K562 (cell line): ENCODE results near the gene UPK2. TPM values are rescaled to one million over a fixed set of nuclear protein-coding genes. Genes with fewer than 3 reads are reported as not detected.

Source experiments
- ARID1B ChIP-seq: fragments of 450-650 bp; IDR thresholded peaks from 2 replicates; pipeline ENCODE4 v1.6.1; 2016; ENCODE audit warnings: antibody characterized with exemption, mild to moderate bottlenecking, inconsistent platforms
- ARID4B ChIP-seq: sonication (generic); formaldehyde crosslinking; IDR thresholded peaks from 2 replicates; pipeline ENCODE4 v1.8.0; 2022; ENCODE audit warnings: mild to moderate bottlenecking, missing genetic modification reagents
- CREB1 ChIP-seq, 2 experiments: sonication (generic) in 1 of 2; formaldehyde crosslinking in 1 of 2; IDR thresholded peaks; 2 replicates each; pipeline versions ENCODE4 v1.6.1 to v1.8.0; 2012 to 2022; ENCODE audit warnings: inconsistent platforms in 1 of 2, mild to moderate bottlenecking in 1 of 2, missing genetic modification reagents in 1 of 2, moderate library complexity in 1 of 2
- E2F4 ChIP-seq: sonication (generic); formaldehyde crosslinking; IDR thresholded peaks from 2 replicates; pipeline ENCODE4 v1.8.0; 2022; ENCODE audit warnings: mild to moderate bottlenecking, low read depth, missing genetic modification reagents
- MGA ChIP-seq: fragments of 450-650 bp; IDR thresholded peaks from 2 replicates; pipeline ENCODE4 v1.6.1; 2016; ENCODE audit warnings: mild to moderate bottlenecking, moderate library complexity
- PRMT5 ChIP-seq: sonication (generic); formaldehyde crosslinking; IDR thresholded peaks from 2 replicates; pipeline ENCODE4 v1.5.0; 2020; ENCODE audit warnings: missing genetic modification reagents
- XRCC3 ChIP-seq: fragments of 450-650 bp; IDR thresholded peaks from 2 replicates; pipeline ENCODE4 v1.6.1; 2017; ENCODE audit warnings: mild to moderate bottlenecking, moderate library complexity
- ZNF717 ChIP-seq: fragments of 250-450 bp; sonication (Bioruptor Pico); IDR thresholded peaks from 2 replicates; pipeline ENCODE4 v1.5.0; 2021
- ZNF76 ChIP-seq: fragments of 250-450 bp; sonication (Bioruptor Pico); IDR thresholded peaks from 2 replicates; pipeline ENCODE4 v1.4.0; 2020; ENCODE audit warnings: mild to moderate bottlenecking, moderate library complexity, borderline replicate concordance
- polyA plus RNA-seq, 8 experiments: library from polyadenylated mRNA; depleted of rRNA in 4 of 8; stranded (reverse) in 5 of 8; unstranded in 3 of 8; fragments of >200 nt; fragmentation: Nextera tagmentation in 2 of 8; fragmentation: Illumina TruSeq in 1 of 8; extraction: Ambion mirVana in 2 of 8; extraction: Trizol in 1 of 8; gene quantifications; 2 replicates each; pipeline versions ENCODE4 v1.2.1 to v1.2.3, GENCODE V29; 2011 to 2014; ENCODE audit warnings: inconsistent platforms in 1 of 8, missing spikeins in 1 of 8
- total RNA-seq, 7 experiments: library from RNA; depleted of rRNA in 6 of 7; stranded (reverse); fragments of >200 nt in 6 of 7; fragmentation: Illumina TruSeq in 2 of 7; extraction: Trizol in 2 of 7; gene quantifications; 2 replicates each; pipeline versions ENCODE4 v1.2.1 to v1.2.3, GENCODE V29; 2011 to 2021; ENCODE audit warnings: low replicate concordance in 1 of 7

The UPK2 gene
- total and polyA plus RNA-seq, 9 of the 15 experiments (the other 6 are each of a cell fraction or from before 2014, with no cell fraction given): not detected

DNA sequence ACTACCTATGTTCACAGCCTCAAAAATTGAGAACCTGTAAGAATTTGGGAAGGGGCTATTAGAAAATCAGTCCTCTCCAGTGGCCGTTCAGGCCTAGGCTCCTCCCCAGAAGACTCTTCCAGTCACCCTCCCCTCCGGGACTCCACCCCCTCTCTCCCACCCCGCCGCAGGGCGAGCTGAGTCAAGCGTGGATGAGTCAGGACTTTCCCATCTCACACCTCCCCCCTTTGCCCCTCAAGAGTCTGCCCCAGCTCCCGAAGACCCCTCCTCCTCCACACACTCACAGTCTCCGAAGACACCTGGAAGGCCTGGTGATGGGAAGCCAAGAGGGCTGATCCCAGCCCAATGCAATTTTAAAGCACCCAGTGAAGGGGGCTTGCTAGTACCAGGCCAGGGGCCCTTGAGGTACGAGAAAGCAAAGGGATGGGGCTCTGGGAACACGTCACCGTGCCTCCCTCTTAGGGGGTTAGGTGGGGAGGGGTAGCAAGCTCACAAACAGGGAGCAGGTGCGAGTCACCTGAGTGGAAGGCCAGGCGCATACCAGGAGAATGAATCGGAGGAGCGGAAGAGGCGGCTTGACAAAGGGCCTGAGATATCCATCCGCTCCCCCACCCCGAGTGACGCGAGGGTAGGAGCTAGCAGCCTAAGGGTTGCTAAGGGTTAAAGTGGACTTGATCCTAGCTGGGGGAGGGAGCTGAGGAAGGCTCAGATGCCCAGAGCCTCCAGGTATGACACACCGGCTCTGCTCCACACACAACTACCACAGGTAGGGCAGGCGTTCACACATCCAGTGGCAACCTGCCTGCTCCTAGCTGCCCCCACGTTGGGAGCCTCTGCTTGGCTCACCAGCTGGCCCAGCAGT is 44.0 kb upstream of the UPK2 start (continued):
- no peak; the same call in 1 of the 2 replicates for TF ChIP-seq MGA
- TF ChIP-seq ARID4B (CRISPR knock-in tag): peak; percentile 36; the same call in 1 of the 2 replicates
- no peak for TF ChIP-seq ZNF717 (CRISPR knock-in tag)
- TF ChIP-seq CREB1 (IDR thresholded peaks at IDR 0.05): peak; percentile 51; the same call in 1 of the 2 replicates
- TF ChIP-seq CREB1 (CRISPR knock-in tag; IDR thresholded peaks at IDR 0.05): peak; percentile 56; the same call in 1 of the 2 replicates
- no peak for TF ChIP-seq XRCC3
- peak; percentile 90 for TF ChIP-seq ARID1B
- no peak for TF ChIP-seq PRMT5
- TF ChIP-seq E2F4 (CRISPR knock-in tag): no peak
- TF ChIP-seq ZNF76 (CRISPR knock-in tag): no peak
